ENCODE results near the gene PDXDC1.
A peak's percentile ranks its signal among the peaks of the same experiment; 100 is the strongest.
"Not testable (repeated sequence)": the region's sequence is repeated elsewhere in the genome, so short reads cannot be mapped to it uniquely, and the experiment has no call there.

Gene PDXDC1

GRCh38 chr16:15065961-15066360 is 91.1 kb downstream of the PDXDC1 start:
- DNase-seq (ENCODE audit: low read depth in 2 of 2) = not testable (repeated sequence)

GRCh38 chr16:15066690-15067089 is 91.9 kb downstream of the PDXDC1 start:
- DNase-seq (ENCODE audit: low read depth in 2 of 2) = not testable (repeated sequence)

GRCh38 chr16:15071013-15071412 is 96.2 kb downstream of the PDXDC1 start:
- DNase-seq (ENCODE audit: low read depth in 2 of 2) = not testable (repeated sequence)

- not testable (repeated sequence) for DNase-seq (ENCODE audit: low read depth in 2 of 2)
Observed at GRCh38 chr16:15071916-15072769, 97.3 kb downstream of the PDXDC1 start.

- no peak for DNase-seq (ENCODE audit: low read depth in 2 of 2)
Observed at GRCh38 chr16:15073101-15073500, 98.3 kb downstream of the PDXDC1 start.

- not testable (repeated sequence) for DNase-seq (ENCODE audit: low read depth in 2 of 2)
Observed at GRCh38 chr16:15076161-15076560, 101.3 kb downstream of the PDXDC1 start.

- not testable (repeated sequence) for DNase-seq (ENCODE audit: low read depth in 2 of 2)
Observed at GRCh38 chr16:15080883-15081282, 106.1 kb downstream of the PDXDC1 start.

- DNase-seq (ENCODE audit: low read depth in 2 of 2) = not testable (repeated sequence)
Observed at GRCh38 chr16:15082788-15083187, 108.0 kb downstream of the PDXDC1 start.

- DNase-seq (ENCODE audit: low read depth in 2 of 2) = not testable (repeated sequence)
Observed at GRCh38 chr16:15090663-15091269, 115.9 kb downstream of the PDXDC1 start.

GRCh38 chr16:15093571-15093954 is 118.7 kb downstream of the PDXDC1 start:
- DNase-seq (ENCODE audit: low read depth in 2 of 2) = not testable (repeated sequence)

GRCh38 chr16:15093955-15094827 is 119.4 kb downstream of the PDXDC1 start, which contains the start of gene RRN3:
Gene RRN3, minus strand, starts transcription at chr16:15094272. Its CDS starts 39 bp downstream, at chr16:15094233.
- peak; percentile 70 to 76 for DNase-seq (ENCODE audit: low read depth in 2 of 2)

- not testable (repeated sequence) for DNase-seq (ENCODE audit: low read depth in 2 of 2)
Observed at GRCh38 chr16:15096583-15096972, 121.8 kb downstream of the PDXDC1 start.

- DNase-seq (ENCODE audit: low read depth in 2 of 2) = not testable (repeated sequence)
Observed at GRCh38 chr16:15099366-15099909, 124.6 kb downstream of the PDXDC1 start.

- not testable (repeated sequence) for DNase-seq (ENCODE audit: low read depth in 2 of 2)
Observed at GRCh38 chr16:15100372-15100987, 125.7 kb downstream of the PDXDC1 start.

- DNase-seq (ENCODE audit: low read depth in 2 of 2) = not testable (repeated sequence)
Observed at GRCh38 chr16:15127641-15128425, 153.0 kb downstream of the PDXDC1 start.

GRCh38 chr16:15130256-15130932 is 155.6 kb downstream of the PDXDC1 start:
- not testable (repeated sequence) for DNase-seq (ENCODE audit: low read depth in 2 of 2)

GRCh38 chr16:15130943-15131700 is 156.3 kb downstream of the PDXDC1 start:
- not testable (repeated sequence) for DNase-seq (ENCODE audit: low read depth in 2 of 2)

GRCh38 chr16:15132719-15133428 is 158.0 kb downstream of the PDXDC1 start:
- DNase-seq (ENCODE audit: low read depth in 2 of 2) = not testable (repeated sequence)

All from fibroblast of skin of left biceps (primary cell).